GM18951 (cell line): ENCODE measurements around the gene MMUT.

ENCODE experiments used
- POLR2A ChIP-seq: IDR thresholded peaks from 4 replicates; pipeline ENCODE4 v1.6.1; 2011; ENCODE audit warnings: mild to moderate bottlenecking; ENCODE audit not compliant: insufficient read length, insufficient read depth; ENCODE audit errors: extremely low read depth
- in situ Hi-C: fragments of 300-500 bp; cut with MboI; formaldehyde crosslinking; loops from one replicate; pipeline ENCODE4 v1.12.0; 2022; ENCODE audit warnings: low sequenced_read_pairs, mixed read lengths, inconsistent platforms; ENCODE audit not compliant: unreplicated experiment

MMUT gene

DNA sequence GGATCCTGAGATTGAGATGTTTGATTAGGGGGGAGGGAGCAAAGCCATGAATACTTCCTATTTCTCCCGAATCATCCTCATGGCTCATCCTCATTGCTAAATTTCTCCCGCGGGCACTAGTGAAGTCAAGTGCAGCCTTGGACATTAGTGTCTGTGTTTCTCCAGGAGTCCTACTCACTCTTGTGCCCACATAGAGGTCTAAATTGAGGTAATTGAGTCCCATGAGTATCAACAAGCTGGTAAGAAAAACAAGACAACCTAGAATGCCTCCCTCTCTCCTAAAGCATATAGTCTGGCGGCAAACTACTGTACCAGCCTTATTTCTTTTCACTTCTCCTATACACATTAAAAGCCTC lies 537 bp upstream of the MMUT start:
- no peak for TF ChIP-seq POLR2A
- in situ Hi-C loops, result no loop called here

GRCh38 chr6:49462599-49462926 lies 490 bp downstream of the MMUT start:
- TF ChIP-seq POLR2A, result no peak
- in situ Hi-C loops, result no loop called here

- in situ Hi-C loops, result no loop called here
- TF ChIP-seq POLR2A, result no peak
Observed at GRCh38 chr6:49462071-49462470, 982 bp downstream of the MMUT start.

- in situ Hi-C loops, result no loop called here
- TF ChIP-seq POLR2A, result no peak
Observed at GRCh38 chr6:49457771-49458170, 5.3 kb downstream of the MMUT start.

- in situ Hi-C loops, result no loop called here
- TF ChIP-seq POLR2A, result no peak
Observed at GRCh38 chr6:49454787-49455709, 8.0 kb downstream of the MMUT start.

GRCh38 chr6:49453221-49453620 lies 9.8 kb downstream of the MMUT start:
- TF ChIP-seq POLR2A, result no peak

GRCh38 chr6:49430866-49431265 lies 32.2 kb downstream of the MMUT start:
- no peak for TF ChIP-seq POLR2A
- in situ Hi-C loops, result no loop called here

More at GRCh38 chr6:49453221-49453620, 9.8 kb downstream of the MMUT start:
- in situ Hi-C loops, result no loop called here

GRCh38 chr6:49430187-49430586 lies 32.9 kb downstream of the MMUT start:
- in situ Hi-C loops, result no loop called here
- no peak for TF ChIP-seq POLR2A

- in situ Hi-C loops, result loop anchor here (25.0 kb wide), 1 partner anchor 1637 kb away; the partner anchor contains the start of gene OPN5
- no peak for TF ChIP-seq POLR2A
Observed at GRCh38 chr6:49423817-49424216, 39.2 kb downstream of the MMUT start.

DNA sequence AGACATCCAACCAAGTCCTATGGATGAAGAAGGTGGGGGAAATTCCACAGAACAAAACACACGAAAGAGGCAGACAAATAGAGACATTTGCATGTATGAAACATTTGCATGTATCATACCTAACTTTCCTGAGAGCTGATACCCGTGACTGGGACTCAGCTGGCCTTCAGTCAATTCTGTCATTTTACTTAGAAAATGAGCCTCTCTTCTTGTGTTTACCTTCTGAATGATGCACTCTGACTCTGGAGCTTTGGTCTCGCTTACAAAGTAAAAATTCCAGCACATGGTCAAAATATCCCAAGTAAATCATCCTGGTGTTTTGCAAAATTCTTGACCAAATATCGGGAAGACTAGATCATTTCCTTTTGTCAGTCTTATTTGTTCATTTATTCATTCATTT lies 46.9 kb downstream of the MMUT start:
- no peak for TF ChIP-seq POLR2A
- in situ Hi-C loops, result loop anchor here (25.0 kb wide), 1 partner anchor 1629 kb away; the partner anchor contains the start of gene OPN5

GRCh38 chr6:49415358-49415757 lies 47.7 kb downstream of the MMUT start:
- TF ChIP-seq POLR2A, result no peak
- in situ Hi-C loops, result loop anchor here (25.0 kb wide), 1 partner anchor 1628 kb away; the partner anchor contains the start of gene OPN5

- no peak for TF ChIP-seq POLR2A
- in situ Hi-C loops, result loop anchor here (25.0 kb wide), 1 partner anchor 1623 kb away; the partner anchor contains the start of gene OPN5
Observed at GRCh38 chr6:49410564-49410963, 52.5 kb downstream of the MMUT start.

DNA sequence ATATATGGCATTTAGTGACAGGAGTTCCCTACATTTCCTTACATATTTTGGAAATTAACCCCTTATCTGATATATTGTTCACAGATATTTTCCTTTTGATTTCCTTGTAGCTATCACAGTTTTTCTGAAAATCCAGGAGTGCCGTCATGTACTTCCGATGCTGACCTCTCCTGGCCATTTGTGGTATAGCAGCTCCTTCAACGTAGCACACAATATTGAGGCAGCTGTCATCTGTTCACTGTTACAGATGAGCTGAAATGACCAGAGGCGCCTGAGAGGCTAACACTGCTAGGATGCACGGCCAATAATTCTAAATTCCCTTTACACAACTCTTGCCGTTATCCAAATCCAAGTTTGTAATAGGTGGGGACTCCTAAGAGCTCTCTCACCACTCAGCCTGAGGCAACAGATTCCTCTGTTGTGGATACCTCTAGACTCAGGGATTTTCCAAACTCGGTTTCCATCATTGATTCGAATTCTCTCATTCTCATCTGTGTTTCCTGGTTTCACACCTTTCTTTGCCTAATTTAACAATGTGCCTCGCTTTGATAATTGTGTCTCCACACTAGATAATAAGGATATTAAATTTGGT lies 53.0 kb downstream of the MMUT start:
- TF ChIP-seq POLR2A, result no peak
- in situ Hi-C loops, result loop anchor here (25.0 kb wide), 1 partner anchor 1623 kb away; the partner anchor contains the start of gene OPN5
